HG03457 (cell line): ENCODE results near the gene CLINT1.

ENCODE experiments used
- ATAC-seq: cut with Tn5 transposase; IDR thresholded peaks from one replicate; pipeline ENCODE4 v1.9.1; 2021; ENCODE audit warnings: moderate number of reproducible peaks; ENCODE audit not compliant: unreplicated experiment

CLINT1 gene

DNA sequence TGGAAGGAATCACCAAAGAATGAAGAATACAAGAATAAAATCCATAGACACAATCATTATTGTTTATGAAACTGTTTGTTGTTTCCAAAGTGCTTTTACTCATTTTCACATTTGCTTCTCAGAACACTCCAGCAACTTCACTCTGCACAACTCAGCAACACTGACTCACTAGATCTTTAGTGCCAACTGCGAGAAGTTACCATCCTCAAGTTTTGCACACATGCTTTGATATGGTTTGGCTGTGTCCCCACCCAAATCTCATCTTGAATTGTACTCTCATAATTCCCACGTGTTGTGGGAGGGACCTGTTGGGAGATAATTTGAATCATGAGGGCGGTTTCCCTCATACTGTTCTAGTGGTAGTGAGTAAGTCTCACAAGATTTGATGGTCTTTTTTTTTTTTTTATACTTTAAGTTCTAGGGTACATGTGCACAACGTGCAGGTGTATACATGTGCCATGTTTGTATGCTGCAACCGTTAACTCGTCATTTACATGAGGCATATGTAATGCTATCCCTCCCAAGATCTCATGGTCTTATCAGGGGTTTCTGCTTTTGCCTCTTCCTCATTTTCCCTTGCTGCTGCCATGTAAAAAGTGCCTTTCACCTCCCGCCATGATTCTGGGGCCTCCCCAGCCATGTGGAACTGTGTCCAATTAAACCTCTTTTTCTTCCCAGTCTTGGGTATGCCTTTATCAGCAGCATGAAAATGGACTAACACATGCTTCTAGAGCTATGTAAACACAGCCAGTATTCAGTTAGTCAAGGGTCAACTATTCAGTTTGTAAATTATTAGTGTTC is 36.9 kb downstream of the CLINT1 start:
- no peak for ATAC-seq

DNA sequence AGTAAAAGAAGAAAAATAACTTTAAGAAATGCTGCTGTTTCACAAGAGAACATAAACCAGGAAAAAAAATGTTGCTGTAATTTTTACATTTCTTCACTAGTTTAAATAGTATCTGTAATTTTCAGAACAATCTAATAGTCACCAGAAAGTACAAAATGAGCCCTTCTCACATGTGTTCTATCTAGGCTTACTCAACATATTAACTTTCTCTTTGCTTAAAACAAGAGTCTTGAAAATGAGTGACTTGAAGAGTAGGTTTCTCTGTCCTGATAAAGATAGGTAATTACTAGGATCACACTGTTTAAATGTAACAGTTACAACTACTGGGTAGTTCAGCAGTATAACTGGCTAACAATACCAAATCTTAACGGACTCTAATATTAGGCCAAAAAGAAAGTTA is 37.5 kb downstream of the CLINT1 start:
- no peak for ATAC-seq

DNA sequence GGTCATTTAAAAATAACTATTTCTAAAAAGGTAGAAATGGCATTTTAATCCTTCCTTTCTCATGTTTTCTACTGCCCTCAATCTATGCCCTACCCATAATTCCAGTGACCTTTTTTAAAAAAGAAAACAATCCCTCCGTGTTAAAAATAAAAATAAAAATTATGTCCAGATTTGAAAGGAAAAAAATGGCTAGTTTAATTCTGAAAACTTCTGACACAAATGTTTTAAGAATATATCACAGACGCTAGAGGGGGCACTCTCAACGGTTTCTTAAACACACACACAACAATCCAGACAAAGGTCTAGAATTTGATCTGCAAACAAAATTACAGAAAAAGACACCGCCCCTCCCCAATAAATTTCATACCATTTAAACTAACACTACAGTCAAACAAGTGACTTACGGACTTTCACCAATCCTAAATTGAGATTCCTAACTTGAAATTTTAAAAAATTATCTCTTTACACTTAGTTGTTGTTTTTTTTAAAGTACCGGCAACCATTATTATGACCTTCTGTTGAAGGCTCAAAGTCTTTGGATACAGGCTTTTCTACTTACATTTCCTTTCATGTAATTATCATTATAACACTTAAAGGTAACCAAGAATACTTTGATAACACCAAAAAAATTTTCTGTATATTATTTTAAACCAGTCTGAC is 38.2 kb downstream of the CLINT1 start:
- no peak for ATAC-seq

DNA sequence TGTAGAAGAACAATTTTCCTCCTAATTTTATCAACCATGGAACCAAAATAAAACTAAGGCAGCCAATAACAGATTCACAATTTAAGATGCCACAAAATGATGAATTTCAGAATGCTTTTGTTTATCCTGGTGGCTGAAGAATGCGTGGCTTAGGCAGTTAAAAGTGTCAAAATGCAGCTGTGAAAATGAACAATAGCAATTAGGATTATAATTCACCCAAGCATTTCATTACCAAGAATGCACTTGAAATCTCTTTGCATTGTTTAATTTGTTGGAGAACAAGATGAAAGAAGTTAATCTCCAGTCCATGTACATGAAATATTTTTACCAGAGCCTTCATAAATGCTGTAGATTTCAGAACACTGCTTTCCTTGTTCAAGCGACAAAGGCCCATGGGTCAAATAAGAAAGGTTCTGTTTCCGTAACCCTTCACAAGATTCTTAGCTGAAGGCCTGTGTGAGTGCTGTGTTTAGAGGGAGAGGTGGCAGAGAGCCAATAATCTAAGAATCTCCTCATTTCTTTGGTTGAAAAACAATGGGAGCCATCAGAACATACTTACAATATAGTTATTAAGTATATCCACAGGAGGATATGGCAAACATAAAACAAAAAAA is 39.3 kb downstream of the CLINT1 start:
- no peak for ATAC-seq

DNA sequence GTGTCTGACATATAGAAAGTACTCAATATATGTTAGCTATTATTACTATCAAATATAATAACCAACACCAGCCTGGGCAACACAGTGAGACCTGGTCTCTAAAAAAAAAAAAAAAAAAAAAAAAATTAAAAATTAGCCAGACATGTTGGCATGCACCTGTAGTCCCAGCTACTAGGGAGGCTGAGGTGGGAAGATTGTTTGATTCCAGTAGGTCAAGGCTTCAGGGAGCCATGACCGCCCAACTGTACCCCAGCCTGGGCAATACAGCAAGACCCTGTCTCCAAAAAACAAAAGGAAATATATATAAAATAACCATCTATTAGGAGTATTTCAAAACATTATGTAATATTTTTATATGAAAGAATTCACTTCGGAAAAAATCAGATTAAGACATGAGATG is 40.6 kb downstream of the CLINT1 start:
- no peak for ATAC-seq

DNA sequence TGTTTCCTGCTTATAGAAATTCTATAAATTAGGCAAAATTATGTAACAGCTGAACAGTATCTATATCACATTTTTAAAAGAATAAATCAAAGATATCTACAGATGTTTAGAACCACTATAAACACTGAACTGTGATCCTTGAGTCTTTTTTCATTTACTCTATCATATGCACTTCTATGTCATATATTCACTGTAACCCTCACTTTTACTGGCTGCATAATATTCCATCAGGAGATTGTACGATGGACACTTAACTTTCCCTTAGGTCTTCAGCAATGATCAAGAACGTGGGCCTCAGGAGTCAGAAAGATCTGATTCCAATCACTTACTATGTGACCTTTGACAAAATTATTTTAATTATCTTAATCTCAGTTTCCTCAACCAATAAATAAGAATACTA is 41.0 kb downstream of the CLINT1 start:
- no peak for ATAC-seq

DNA sequence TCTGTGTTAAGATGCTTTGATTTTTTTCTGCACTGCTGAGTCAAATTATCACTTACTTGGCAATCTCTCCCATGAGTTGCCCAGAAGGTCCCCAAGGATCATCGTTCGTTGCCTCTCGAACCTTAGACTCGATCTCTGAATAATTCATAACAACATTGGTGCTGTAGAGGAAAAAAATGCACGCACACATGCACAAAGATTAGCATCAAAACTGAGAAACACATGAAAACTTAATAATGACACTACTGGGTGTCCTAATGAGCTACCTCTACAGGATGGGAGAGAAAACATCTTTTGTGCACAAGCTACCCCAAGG is 41.6 kb downstream of the CLINT1 start:
- ATAC-seq, result no peak

DNA sequence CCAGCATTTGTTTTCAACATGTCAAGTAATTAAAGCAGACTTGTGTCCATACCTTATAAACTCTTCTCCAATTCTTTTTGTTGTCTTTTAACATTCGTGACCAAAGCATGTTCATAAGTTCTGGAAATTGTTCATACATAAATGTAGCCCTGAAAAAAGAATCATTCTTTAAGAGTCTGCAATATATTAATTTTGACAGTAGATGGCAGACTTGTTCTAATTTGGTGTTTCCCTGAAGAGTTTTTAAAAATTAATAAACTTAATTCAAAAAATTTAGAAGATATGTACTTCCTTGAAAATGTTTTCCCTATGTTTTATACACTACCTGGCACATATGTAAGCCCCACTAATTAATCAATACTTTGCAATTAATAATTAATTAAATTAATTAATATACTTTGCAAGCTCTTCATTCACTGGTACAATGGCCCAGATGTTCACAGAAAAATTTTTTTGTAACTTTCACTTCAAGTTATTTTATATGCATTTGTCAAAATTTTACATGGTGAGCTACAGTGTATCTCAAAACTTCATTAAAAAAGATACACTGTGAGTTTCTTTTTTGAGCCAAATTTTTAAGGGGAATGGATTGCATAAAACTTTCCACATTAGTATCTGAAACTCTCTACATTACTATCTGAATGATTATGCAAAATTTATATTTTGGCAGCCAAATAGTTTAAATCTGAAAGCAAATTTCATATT is 42.1 kb downstream of the CLINT1 start:
- ATAC-seq, result no peak

DNA sequence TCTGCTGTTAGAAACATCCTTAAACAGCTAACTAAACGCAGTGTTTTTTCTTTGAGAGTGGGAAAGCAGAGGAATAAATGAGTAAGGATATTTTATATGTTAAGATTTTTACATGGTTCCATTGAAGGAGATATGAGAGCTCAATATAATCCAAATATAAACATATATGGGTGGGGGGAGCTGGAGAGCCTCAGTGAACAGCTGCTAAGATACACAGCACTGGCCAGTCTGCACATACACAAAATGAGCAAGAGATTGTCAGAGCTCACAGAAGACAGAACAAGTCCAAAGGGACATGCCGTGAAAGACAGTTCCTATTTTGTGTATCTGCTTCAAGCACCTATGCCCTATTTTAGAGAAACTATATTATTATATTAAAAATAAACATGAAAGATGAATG is 46.9 kb downstream of the CLINT1 start:
- ATAC-seq, result no peak

DNA sequence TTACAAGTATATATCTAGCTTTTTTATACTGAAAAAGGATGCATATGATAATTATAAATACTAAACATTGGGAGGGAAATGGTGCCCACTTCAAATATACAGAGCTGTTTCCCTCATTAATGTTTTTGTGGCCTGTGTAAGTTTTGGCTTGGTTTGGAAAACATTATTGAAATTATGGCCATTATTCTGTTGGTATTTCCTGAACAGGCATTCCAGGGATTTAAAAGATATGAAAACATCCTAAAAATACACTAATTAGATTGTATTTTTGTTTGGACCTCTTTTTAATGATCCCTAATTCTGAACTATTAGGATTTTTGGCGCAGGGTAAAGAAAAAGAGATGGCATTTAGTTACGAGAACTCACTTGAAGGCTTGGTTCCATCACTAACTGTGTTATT is 50.9 kb downstream of the CLINT1 start:
- ATAC-seq, result no peak

DNA sequence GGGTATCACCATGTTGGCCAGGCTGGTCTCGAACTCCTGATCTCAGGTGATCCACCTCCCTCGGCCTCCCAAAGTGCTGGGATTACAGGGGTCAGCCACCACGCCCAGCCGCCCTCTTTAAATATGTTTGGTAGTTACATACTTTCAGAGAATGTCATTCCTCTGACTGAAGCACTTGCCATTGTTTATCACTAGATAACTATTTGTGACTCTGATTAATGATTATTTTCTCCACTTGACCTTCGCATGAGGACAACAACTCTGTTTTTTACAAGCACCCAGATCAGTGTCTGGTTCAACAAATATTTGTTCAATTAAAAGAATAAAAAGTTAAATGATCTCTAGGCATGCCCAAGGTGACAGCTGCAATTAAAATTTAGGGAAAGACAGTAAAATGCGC is 56.2 kb downstream of the CLINT1 start:
- ATAC-seq, result no peak

DNA sequence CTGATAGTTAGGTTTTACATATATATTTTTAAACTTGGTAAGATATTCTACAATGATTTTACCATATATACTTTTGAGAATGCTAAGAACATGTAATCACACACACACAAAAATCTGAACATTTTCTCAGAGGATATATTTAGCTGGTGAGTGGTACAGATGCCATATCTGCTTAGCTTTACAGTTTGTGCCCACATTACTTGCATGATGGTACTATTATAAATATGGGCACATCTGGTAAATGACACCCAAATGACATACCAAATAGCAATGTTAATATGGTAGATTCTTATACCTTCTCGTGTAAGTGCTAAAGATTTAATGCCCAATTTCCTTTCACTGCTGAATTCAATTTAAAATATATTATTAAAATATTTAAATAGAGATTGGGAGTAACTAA is 58.8 kb downstream of the CLINT1 start:
- ATAC-seq, result no peak

DNA sequence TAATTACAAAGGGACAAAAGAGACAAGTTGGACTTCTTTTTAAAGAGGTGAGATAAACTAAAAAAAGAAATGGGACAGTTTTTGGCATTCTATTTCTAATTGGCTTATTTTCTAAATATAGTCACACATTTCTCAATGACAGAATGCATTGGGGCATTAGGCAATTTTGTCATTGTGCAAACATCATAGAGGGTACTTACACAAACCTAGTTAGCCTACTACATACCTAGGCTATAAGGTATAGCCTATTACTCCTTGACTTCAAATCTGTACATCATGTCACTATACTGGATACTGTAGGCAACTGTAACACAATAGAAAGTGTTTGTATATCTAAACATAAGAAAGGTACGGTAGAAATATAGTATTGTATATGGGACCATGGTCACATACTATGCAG is 59.4 kb downstream of the CLINT1 start:
- no peak for ATAC-seq

DNA sequence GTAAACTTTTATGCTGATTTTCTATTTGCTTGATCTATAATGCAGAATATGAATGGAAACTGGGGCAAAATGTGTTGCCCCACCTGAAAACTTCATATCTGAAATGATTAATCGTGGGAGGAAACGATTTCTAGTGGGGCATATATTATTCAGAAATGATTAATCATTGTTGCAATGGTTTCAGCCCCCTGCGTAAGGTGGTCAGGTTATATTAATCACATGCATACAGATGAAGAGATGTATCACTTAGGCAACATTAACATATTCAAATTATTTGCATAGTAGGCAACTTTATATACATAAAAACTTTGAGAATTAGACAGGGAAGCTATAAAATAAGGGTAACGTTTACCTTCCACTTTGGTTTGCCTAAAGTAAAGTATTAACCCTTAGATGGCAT is 65.6 kb downstream of the CLINT1 start:
- no peak for ATAC-seq

DNA sequence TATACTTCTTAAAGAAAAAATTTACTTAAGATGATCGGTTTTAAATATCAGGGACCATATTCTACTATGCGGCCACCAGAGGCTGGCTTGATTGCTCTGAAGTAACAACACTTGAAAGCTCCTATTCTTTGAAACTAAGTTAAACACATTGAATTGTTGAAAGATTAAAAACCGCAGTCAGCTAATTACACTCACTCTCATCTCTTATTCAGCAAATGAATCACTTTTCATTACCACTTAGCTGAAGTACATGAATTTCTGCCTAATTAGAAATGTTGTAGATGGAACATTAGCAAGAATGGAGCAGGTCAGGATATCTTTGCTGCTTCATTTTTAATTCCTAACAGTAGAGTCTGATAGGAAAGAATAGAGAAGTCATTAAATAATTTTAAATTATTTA is 73.1 kb downstream of the CLINT1 start:
- ATAC-seq, result no peak

DNA sequence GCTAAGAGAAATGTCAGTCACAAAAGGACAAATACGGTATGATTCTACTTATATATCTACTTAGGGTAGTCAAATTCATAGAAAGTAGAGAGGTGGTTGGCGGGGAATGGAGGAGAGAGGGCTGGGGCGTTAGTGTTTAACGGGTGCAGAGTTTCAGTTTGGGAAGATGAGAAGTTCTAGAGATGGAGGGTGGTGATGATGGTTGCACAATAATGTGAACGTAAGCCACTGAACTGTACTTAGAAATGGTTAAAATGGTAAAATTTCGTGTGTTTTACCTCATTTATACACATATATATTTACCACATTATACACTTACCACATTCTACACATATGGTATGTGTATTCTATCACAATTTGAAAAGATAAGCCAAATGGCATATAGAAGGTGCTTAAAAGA is 79.7 kb downstream of the CLINT1 start:
- no peak for ATAC-seq

DNA sequence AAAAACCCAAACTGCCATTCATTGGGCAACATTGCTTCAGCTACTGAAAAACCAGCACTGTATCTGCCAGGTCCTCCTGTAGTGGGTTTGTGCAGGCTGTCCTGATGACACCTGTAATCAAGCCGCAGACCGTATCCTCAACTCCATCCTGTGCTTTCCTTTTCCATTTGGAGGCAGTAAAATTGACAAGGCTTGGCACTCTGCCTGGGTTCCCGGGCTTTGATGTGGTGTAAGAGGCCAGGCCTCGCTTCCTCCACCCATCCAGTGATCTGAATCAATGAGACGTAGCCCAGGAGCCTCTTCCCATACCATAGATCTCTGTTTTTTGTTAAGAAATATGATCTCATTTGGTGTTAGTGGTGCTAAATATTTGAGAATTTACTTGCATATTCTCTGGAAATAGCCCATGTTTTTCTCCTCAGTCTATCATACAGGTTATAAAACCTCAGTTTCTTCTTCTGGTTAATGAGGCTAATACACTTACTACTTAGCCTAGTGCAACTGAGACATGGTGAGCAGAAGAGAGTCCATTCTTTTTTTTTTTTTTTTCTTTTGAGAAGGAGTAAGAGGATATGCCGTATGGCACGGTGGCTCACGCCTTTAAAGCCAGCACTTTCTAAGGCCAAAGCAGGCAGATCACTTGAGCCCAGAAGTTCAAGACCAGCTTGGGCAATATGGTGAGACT is 80.7 kb downstream of the CLINT1 start:
- no peak for ATAC-seq

DNA sequence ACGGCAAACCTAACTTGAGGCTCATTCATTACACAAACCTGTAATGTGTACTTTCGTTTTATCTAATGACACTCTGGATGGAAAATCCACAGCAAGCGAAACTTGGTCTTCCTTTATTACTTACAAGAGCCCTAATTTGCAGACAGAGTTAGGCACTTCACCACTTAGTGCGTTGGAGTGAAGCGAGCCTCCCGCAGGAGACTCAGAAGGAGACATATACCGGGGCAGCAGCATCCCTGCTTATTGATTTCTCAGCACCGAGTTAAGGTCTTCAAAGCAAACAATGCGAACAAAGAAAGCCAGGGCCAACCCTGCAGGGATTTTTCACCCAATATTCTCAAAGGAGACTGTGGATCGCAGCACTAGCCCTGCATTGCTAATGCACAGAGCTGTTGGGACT is 86.8 kb downstream of the CLINT1 start:
- no peak for ATAC-seq

DNA sequence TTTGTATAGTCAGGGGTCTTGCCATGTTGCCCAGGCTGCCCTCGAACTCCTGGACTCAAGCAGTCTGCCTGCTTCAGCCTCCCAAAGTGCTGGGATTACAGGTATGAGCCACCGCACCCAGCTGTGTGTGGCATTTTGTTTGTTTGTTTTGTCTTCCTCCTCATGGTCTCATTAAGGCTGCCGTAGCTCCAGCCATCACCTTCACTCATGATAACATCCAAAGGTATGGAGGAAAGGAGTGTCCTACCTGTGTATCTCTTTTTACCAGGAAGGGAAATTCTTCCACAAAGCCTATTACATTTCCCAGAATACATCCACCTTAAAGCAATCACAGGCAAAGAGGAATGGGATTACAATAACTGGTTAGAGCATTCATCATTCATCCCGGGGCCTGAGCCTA is 88.3 kb downstream of the CLINT1 start:
- ATAC-seq, result no peak

DNA sequence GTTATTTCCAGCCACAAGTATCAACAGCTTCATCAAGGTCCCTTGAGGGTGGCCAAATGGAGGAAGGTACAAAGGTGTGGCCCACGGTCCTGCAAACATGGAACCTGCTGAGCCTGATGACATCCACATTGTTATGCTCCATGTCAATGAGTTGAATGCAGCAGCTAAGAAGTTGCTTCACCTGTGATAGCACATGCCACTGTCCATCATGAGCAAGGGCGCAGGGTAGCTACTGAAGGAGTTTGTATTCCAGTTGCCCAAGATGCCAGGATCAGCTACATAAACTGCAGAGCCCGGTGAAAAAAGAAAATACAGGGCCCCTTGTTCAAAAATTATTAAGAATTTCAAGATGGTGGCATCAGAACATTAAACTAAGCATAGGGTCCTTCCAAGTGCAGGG is 91.3 kb downstream of the CLINT1 start:
- no peak for ATAC-seq

DNA sequence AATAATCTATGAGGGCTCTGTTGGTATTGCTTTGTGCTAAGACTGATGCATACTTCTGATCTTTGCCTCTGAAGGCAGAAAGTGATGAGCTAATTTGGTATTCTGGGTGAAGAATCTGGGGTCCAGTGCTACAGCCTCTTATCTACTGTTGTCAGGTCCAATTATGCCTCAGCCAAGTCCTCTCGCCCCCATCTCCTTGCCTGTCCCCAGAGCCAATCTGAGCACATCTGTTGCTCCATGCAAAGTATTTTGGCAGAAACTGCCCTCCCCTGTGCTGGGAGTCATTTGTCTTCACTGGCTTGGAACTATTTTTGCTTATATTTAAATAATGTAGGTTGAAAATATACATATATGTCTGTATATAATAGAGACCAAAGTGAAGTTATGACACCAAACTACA is 92.0 kb downstream of the CLINT1 start:
- ATAC-seq, result no peak
